HG03280 (cell line): ENCODE results near the gene B3GLCT.

Experiments
- ATAC-seq: cut with Tn5 transposase; IDR thresholded peaks from one replicate; pipeline ENCODE4 v1.9.1; 2021; ENCODE audit warnings: mild to moderate bottlenecking, moderate library complexity; ENCODE audit not compliant: unreplicated experiment

B3GLCT gene

DNA sequence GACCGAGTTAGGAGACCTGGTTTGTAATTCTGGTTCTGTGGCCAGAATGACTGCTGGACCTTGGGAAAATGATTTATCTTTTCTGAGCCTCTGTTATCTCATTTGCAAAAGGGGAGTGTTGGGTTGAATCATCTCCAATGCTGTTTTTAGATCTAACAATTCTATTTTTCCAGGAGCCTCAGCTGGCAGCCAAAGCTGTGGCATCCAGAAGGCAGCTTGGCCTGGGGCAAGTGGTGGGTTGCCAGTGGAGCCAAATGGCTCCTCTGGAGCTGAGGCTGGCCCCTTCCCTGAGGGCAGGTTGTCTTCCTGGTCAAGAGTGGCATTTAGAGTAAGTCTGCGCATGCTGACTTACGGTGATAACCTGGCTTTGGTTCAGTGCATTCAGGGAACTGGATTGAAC, 21.3 kb downstream of the B3GLCT start:
- no peak for ATAC-seq

DNA sequence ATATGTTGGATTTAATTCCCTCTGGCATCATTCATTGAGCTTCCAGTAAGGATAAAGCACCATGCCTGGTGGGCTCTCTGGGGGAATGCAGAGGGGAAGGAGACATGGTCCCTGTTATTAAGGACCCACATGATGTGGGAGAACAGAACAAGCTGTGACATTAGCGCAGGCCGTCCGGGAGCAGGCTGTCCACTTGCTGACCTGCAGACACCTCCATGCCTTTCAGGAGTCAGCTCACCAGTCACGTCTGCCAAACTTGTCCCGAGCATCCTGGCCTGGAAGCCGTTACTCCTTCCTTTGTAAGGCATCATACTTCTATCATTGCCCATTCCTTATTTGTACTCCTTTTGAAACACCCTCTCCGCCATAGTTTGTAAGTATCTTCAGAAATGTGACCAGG, 23.4 kb downstream of the B3GLCT start:
- no peak for ATAC-seq

DNA sequence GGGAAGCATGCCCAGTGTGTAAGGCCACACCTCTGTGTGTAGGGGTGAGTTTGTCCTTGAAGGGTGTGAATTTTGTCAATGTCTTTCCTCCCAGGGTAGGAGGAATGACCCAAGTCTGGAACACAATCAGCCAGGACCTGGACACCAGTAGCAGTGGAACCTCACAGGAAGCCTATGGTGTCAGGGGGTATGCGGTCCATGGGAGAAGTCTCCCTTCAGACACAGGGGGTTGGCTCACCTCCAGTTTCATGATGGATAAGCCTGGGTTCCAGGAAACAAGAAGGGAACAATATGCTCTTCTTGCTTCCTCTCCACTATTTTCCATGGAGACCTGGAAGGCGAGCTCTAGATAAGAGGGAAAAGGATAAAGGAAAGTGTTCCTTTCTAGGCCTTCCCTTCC, 23.9 kb downstream of the B3GLCT start:
- ATAC-seq, result no peak

DNA sequence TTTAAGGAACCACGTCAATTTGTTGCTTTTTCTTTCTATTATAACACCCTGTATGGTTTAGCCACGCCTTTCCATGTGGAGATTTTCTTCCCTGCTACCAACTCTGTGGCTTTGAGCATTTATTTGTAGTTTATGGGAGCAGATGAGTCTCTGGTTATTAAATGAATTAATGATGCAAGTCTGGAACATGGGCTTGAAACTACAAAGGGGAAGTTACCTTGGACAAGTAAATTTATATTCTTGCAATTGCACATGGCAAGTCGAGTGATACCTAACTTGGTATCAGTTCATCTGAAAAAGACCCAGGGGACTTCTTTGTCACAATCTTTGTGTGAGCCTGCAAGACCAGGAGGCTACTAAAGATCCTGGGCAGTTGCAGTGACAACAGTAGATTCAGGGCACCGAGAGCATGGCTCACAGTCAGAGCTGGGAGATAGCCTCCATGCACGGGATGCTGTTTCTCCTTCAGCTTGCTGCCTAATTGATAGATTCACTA, 24.4 kb downstream of the B3GLCT start:
- no peak for ATAC-seq

DNA sequence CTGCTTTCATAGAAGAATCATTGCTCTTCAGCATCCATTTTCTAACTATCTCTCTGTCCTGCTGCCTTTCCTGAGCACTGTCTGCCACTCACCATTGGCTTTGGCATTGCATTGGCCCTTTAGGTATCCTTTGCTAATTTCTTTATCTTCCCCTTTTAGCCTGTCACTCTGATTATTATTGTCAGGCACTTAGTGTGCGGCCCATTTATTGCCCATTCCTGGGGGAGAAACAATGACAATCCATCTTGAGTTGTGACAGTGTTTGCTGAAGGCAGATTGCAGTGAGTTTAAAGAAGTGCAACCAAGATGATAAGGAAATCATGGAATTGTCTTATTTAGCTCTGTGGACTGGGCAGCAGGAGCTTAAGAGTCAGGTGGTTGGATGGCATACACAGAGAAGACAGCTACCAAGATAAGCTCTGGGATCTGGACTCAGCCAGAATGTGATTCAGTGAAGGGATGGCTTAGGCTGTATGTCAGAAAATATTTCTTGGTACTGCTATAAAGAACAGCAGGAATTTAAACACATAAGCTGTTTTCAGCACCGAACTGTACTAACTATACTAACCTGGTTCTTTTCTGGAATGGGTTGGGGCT, 25.3 kb downstream of the B3GLCT start:
- no peak for ATAC-seq

DNA sequence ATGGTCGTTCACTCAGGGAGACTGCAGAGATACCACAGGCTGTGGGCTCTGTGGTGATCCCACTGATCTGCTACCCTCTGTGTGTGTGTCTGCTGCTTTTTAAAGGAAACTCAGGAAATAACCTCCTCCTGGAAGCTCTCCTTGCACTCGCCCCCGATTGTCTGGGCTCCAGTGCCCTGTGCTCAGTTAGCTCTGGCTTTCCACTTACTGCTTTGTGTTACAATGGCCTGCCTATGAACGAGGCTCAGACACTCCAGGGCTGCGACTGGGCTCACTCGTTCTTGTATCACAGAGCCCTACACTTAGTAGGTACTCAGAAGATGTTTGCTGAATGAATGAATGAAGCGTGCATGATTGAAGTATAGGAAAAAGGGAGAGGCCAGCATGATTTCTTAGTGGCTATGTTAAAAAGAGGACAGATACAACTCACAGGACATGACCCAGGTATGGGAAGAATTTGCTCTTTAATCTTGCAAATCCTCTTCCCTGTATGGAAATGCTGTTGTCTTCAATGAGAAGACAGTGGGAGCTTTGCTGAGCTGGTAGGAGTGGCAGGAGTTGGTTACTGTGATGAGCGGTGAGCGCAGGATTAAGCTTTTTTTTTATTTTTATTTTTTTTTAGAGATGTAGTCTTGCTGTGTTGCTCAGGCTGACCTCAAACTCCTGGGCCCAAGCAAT, 26.4 kb downstream of the B3GLCT start:
- ATAC-seq, result no peak

DNA sequence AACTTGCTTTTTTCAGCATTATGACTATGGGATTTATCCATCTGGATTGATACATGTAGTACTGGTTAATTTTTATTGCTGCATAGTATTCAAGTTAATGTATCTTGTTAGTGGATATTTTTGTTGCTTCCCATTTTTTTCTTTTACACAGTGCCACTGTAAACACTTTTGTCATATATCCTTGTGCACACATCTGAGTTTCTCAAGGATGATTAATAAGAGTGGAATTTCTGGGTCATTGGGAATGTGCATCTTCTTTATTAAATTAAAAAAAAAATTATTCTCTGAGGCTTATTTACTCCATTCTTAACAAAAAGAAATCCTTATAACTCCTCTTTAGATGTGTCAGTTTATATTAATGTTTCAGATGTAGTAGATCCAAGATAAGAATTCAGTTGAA, 27.3 kb downstream of the B3GLCT start:
- no peak for ATAC-seq

DNA sequence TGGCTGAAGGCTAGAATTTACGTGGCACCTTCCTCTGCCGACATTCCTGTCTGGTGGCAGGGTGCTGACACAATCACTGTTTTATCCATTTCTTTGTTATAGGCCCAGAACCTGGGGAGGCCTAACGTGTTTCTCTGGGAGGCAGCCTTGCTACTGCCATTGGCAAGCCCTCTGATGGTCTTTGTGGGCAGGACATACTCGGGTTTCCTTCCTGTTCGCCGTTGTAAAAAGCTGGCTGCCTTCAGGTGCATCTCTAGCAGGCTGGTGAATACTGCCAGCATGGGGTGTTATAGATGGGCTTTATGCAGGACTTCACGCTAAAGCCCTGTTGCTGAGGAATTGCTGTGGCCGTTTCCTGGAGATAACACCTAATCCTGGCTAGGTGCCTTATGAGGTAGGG, 28.1 kb downstream of the B3GLCT start:
- ATAC-seq, result no peak

DNA sequence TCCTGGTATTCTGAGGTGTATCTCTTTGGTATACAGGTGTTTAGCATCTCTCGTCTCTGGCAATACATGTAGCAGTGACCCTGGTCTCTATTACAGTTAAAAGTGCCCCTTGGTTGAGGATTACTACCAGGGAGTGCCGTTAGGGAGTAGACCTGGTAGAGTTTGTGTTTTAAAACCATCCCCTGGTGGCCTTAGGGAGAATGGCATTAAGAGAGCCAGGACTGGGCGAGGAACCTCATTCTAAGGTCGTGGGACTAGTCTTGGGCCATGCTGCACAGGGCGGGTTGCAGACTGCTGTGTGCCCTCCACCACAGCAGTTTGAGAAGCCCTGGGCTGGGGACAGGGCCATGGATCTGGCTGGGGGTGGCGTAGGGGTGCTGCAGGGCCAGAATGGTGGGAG, 35.0 kb downstream of the B3GLCT start:
- no peak for ATAC-seq

DNA sequence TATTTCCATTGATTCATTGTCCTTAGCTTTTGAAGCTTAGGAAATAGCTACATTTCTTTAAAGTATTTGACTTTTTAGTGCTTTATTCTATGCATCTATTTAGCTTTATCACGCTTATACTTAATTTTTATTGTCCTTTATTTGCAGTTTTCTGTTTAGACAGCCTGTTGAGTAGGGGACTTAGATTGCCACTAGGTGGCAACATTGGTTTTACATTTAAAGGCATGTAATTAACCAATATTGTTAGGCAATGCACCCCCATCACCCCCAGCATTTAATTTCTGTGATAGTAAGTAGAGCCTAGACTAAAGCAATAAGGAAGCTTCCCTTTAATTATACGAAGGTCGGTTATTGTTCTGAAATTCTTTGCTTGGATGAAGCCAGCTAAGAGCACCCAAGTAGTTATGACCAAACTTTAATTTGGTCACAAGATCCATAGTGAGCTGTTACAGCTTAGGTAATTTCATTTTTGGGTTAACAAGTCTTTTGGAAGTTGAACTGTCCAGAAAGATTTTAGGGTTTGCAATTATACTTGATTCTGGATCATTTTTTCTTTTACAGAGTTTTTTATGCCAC, 36.5 kb downstream of the B3GLCT start:
- ATAC-seq, result no peak

DNA sequence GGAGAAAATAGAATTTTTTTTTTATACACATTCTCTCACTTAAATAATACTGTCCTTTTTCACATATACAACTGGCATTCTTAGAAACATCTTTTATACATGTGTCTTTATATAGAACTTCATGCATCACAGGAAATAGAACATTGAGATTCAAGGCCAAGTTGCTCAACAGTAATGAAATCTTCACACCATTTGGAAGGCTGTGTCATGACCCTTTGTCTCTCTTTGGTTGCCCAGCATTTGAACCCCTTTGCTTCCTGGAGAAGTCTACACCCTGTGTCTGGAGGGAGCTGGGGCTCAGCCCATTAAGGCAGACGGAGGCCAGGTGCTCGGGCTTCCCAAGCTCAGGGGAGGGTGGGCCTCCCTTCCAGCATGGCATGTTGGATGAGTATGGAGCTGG, 41.1 kb downstream of the B3GLCT start:
- no peak for ATAC-seq

DNA sequence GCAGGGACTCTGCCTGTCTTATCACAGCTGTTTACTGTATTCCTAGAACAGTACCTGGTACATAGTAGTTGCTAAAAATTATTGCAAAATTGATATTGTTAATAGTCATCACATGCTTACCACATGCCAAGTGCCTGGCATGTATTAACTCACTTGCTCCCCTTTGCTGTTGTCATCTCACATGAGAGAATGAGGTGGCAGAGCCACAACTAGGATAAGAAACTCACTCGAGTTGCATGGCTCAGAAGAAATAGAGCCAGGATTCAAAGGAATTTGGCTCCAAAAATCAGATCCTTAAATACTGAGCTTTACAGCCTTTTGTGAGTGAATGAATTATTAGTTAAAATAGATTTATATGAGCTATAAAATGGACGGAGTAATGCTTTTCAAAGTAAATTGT, 42.6 kb downstream of the B3GLCT start:
- no peak for ATAC-seq

DNA sequence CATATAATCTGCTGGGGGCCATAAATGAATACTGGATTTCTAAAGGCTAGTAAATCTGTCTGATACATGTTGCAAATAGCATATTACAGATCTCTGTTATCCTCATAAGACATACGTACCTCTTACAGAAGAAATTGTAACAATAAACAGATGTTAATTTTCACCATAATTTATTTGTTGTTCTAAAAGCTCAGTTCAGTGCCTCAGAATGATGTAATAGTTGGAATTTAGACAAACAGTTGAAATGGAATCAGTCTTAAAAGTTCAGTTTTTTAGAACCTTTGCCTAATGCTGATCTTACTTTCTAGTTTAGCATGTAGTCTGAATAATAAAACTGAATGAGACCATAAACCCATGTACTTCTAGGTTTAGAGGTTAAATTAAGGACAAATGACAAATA, 43.1 kb downstream of the B3GLCT start:
- no peak for ATAC-seq

DNA sequence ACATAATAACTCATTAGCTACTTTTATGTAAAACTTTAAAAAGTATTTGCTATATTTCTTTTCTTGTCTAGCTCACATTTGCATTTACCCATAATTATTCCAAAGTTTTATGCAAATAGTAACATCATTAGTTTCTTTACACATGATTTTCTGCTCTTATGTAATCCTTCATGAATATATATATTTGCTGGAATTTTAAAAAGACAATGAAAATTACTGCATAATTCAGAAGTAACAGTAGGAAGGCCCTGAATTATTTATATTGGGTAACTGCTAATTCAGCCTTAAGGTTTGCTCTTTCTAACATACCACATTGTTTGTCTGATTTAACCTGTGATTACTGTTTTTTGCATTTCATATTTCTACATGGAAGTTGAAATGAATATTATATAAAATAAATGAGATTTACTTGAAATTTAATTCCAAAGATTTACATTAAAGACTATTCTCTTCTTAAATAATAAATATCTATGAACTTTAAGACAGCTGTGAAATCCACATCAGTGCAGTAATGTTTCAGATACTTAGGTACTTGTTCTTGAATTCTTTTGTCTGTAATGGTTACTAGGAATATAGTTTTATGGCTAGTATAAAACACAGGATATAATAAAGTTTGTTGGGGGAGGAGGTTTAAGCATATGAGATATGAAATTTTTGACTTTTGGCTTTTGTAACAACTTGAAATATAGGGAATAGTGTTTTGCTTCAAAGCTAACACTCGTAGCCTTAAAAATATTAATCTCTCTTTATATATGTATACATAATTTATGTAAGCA, 46.0 kb downstream of the B3GLCT start:
- no peak for ATAC-seq

DNA sequence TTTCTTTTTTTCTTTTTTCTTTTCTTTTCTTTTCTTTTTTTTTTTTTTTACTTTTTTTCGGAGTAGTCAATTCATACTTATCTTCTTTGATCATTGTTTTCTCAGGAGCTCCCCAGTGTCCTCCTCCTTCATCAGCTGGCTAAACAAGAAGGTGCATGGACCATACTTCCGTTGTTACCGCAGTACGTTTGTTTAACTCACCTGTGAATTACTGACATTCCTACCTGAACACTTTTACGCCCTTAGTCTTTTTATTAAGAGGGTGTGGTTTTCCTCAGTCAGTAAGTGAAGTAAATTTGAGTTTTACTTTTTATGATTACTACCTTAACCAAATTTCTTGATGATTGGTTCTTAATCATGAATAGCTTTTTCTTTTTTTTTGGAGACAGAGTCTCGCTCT, 47.1 kb downstream of the B3GLCT start:
- no peak for ATAC-seq

DNA sequence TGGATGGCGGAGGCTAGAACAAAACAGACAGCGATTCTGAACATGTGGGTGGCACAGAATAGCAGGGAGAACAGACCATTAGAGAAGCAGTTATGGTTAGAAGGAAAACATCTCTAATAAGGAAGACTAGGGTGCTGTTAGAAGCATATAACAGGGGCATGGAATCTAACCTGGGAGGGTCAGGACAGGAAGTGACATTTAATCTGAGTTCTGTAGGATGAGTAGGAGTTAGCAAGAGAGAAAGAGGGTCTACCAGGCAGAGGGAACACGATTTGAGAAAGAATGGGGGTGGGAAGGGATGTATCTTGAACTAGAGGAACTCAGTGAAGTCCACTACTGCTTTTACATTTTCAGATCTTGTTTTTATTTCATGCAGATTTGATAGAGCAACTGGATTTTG, 48.6 kb downstream of the B3GLCT start:
- ATAC-seq, result no peak

DNA sequence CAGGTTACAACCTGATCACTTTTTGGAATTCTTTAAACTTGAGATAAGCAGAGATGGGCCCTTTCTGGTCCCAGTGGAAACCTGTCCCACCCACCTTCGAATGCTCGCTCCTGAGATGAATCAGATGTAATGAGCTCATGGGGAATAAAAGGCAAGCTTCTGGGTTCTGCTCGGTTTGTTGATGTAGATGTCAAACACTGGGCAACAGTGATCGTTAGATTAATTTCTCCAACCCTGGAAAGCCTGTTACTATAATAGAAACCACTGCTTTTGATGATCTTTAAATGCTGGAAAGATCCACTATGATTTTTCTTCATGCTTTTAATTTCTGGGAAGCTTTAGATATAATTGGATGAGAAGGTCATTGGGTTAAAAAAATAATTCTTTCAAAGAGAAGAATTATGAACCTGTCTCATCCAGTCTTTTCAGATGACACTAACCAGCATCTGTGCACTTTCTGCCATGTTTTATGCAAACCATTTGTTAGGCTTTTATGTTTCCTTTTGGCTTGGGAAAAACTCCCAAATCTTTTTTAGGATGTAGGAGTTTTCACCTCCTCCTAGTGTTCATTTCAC, 49.3 kb downstream of the B3GLCT start:
- ATAC-seq, result no peak

DNA sequence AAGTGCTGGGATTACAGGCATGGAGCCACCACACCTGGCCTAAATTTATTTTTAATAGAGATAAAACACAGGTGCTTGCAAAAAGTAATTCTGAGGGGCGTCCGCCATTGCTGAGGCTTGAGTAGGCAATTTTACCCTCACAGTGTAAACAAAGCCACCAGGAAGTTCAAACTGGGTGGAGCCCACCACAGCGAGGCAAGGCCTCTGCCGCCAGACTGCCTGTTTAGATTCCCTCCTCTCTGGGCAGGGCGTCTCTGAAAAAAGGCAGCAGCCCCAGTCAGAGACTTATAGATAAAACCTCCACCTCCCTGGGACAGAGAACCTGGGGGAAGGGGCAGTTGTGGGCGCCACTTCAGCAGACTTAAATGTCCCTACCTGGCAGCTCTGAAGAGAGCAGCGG, 50.7 kb downstream of the B3GLCT start:
- ATAC-seq, result no peak

DNA sequence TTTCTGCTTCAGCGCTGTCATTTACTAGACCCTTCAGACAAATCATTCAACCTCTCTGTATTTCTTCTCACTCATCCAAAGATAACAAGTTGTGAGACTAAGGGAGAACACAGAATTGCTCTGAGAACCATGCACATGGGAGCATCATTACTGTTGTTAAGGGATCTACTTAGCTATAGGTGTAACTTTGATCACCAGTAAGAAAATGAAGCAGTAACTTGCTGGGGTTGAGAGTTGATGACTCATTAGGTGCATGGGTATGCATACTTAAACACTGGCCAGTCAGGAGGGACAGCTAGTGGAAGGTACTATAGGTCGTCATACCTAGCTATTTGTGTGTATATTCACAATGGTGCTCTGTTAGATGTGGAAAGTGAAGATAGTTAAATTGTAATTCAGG, 61.5 kb downstream of the B3GLCT start:
- ATAC-seq, result no peak

DNA sequence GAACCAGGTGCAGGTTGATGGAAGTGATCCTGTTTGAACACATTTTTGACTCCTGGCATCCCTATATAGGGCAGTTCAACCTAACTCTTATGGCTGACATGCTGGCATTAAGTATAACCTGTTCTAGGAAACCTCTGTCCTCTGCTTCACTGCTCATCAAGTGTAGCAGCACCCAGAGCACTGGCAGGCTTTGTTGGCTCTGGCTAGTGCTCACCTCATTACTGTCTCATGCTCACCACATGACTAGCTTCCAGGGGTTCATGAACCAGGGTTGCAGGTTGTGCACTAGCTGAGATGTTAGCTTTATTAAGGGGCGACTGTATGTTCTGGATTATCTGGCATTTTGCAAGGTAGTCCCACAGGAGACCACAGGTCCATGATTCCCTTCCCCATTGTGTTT, 63.6 kb downstream of the B3GLCT start:
- ATAC-seq, result no peak

DNA sequence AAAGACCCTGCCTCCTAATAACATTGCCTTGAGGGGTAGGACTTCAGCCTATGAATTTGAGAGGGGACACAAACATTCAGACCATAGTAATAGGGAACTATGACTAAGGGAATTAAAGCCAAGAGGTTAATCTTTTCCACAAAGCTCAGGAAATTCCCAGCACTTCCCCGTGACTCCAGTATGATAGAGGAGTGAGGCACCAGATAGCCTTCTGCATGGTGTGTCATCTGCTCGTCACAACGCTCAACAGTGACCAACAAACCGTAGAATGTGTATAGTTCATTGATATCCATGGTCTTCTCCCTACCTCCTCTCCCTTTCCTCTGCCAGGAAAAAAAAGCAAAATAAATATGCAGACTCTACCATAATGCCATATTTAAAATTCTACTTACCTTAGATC, 64.4 kb downstream of the B3GLCT start:
- ATAC-seq, result no peak
